GM13976 (cell line): ENCODE measurements around the gene BMP15.

Experiments used
- DNase-seq: peaks from one replicate; pipeline ENCODE4 v3.0.0; 2012; ENCODE audit warnings: low spot score
- in situ Hi-C: fragments of 300-500 bp; cut with MboI; formaldehyde crosslinking; loops from one replicate; pipeline ENCODE4 v1.12.0; 2022; ENCODE audit warnings: low sequenced_read_pairs, mixed read lengths, inconsistent platforms; ENCODE audit not compliant: unreplicated experiment
- TF ChIP-seq, protein P1 (sequence below): IDR thresholded peaks from 2 replicates; pipeline ENCODE4 v1.5.1; 2012; ENCODE audit warnings: borderline replicate concordance, mild to moderate bottlenecking; ENCODE audit not compliant: insufficient read depth; ENCODE audit errors: extremely low read depth, missing control alignments, control extremely low read depth

Gene BMP15

DNA sequence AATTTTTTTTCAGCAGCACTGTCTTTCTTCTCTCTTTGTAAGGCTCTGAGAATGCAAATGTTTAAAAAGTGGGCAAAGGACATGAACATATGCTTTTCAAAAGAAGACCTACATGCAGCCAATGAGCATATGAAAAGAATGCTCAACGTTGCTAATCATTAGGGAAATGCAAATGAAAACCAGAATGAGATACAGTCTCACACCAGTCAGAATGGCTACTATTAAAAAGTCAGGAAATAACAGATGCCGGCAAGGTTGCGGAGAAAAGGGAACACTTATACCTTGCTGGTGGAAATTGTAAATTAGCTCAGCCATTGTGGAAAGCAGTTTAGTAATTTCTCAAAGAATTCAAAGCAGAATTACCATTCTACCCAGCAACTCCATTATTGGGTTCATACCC is 51.6 kb downstream of the BMP15 start:
- DNase-seq: no peak
- in situ Hi-C loops: no loop called here
- TF ChIP-seq, protein P1, sequence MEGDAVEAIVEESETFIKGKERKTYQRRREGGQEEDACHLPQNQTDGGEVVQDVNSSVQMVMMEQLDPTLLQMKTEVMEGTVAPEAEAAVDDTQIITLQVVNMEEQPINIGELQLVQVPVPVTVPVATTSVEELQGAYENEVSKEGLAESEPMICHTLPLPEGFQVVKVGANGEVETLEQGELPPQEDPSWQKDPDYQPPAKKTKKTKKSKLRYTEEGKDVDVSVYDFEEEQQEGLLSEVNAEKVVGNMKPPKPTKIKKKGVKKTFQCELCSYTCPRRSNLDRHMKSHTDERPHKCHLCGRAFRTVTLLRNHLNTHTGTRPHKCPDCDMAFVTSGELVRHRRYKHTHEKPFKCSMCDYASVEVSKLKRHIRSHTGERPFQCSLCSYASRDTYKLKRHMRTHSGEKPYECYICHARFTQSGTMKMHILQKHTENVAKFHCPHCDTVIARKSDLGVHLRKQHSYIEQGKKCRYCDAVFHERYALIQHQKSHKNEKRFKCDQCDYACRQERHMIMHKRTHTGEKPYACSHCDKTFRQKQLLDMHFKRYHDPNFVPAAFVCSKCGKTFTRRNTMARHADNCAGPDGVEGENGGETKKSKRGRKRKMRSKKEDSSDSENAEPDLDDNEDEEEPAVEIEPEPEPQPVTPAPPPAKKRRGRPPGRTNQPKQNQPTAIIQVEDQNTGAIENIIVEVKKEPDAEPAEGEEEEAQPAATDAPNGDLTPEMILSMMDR: no peak

DNA sequence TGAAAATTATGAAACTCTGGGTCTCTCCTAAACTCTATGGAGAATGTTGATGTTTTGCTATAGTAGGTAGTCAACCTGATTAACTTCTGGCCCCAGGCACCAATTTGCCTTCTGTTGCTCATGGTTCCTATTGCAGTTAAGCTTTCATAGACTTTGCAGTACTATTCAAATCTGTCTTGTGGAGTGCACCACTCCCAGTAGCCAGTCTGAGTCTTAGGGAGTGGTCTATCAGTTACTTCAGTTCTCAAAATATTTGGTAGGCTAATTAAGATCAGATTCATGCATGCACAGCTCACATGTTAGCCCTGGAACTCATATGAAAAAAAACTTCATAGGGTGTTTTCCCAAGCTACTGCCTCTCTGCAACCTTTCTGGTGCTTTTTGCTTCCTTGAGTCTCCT is 53.3 kb downstream of the BMP15 start:
- in situ Hi-C loops: no loop called here
- DNase-seq: no peak
- TF ChIP-seq, protein P1: no peak
